Suppressor macrophage treated with lipopolysaccharide for 1 hour (primary cell): Measurements from ENCODE around the gene POC1B.

Experiments
- DNase-seq, 3 donors: peaks; one replicate each; pipeline ENCODE4 v3.0.0-alpha.2; 2020 to 2022

Gene POC1B

DNA sequence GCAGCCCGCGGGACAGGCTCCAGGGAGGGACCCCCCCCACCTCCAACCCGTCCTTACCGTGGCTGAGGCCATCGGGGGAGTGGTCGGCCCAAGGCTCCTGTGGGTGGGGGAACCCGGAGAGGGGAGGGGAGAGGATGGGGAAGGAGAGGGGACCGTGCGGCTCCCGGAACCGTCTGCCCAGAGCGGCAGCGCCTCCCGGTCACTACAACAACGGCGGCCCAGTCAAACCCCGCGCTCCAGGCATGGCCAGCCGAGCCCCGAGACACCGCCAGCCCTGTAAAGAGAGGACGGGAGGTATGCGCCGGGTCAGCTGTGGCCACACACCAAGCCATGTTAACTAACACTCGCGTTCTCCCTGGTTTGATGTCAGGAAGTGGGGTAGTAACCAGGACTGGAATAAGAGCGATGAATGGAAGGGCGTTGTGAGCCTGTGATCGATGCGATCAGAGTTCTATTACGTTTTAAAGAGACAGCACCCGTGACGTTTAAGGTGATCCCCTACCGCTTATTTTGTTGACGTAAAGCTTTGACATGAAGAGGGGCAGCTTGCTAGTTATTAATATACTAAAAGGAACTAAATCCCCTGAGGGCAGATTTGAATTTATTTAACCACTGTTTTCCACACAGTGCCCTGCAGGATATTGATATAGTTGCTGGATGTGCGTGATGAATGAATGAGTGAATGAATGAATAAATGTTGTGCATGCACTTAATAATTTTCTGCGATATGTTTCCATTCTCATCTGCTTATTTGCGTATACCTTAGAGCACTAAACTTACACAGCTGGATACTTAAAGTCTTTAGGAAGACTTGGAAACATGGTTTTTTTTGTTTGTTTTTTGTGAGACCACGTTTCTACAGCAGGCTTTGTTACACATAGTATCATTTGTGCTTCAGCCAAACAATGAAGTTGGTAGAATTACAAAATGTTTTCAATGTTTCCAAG, at the start of gene POC1B:
Gene POC1B, minus strand, starts transcription at position 224 of the 947 bp plus-strand sequence. Its CDS starts 152 bp downstream, at position 72.
- peak; percentile 75 to 89 (median 77) for DNase-seq

DNA sequence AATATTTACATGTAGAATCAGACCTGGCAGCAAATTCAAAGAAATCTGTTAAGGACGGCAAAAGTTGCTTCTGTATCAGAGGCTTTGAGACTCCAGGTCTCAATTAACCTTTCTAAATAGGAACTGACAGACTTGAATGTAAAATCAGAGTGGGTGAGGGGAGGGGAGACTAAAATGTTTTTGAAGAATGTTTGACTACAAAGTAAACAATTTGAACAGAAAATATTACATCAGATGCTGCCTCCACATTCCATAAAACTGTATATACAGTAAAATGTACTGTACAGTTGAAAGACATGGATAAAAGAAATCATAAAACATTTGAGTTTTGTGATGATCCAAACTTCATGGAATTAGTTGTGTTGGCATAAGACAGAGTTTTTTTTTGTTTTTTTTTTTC, 49.5 kb upstream of the POC1B start:
- DNase-seq = no peak

DNA sequence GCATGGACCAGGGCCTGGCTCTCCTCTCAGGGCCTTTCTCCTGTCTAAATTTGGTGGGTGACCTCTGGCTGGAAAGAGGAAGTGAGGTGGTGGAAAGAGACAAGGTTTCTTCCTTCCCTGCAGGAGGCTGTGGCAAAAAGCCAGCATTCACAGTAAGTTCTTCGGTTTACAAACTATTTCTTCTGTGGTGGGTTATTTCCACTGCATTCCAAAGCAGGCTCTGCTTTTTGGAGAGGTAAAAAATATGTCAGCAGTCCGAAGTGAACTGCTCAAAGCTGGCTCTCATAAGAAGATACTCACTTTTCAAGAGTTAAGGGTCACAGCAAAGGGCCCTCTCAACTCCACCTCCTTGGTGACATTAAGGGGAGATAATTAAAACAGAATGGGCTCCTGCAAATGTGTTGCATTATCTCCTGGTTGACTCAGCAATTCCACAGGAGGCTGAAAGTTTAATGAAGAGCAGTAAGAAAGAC, 48.9 kb upstream of the POC1B start:
- no peak for DNase-seq

DNA sequence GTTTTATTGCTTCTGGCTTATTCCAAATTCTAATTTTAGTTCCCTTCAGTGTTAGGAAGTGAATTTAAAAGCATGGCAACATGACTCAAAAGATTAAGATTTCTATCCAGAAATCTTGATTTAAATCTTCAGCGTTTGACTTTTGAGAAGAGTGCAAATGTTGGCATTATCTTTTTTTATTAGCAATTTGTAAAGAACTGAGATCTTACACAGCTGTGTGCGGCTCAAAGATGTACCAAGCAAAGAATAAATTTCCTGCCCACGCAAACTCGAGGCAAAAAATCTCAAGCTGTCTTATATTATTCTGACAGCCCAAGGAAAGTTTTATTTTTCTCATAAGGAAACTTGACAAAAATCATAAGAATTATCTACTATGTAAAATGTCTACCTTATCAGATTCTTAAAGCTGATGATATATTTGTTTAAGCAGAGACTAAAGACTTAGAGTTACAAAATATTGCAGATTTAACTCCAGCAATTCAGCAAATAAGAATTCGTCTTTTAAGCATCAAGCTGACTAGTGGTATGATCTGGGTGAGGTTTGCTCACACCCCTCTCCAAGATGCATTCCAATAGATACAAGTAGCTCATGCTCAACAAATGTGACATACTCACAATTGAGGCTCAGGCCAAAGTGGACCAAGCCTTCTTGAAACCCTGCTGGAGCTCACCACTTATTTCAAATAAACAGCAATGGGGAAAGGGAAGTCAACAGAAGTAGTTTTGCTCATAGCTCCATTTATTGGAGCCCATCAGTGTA, 47.4 kb upstream of the POC1B start:
- DNase-seq = peak in 1 of 3 donors; percentile 4

DNA sequence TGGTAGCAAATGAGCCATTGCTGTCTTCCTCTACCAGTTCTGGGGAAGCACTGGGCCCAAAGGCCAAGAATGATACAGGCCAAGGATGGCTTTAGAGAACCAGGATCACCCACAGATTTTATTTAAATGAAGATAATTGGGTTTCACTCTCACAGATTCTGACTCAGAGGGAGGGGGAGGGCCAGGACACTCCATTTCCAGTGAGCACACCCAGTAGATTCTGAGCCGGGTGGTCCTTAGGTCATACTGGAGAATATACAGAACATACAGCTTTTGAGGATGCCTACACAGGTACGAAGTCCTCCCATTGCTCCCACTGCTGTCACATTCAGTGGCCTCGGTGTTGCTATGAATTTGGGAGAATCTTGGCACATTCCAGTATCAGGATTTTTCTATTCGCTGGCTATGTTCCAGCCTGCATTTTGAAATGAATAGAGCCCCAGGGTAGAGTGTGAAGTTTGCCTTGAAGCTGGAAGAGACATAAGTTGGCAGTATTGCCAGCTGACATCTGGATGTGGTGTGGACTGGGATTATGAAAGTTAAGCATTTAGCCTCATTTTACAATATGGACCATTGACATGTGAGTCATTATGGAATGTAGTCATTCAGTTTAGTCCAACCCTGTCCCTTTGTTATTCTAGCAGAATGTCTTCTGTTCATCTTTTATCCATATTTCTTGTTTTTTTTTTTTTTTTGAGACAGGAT, 45.8 kb upstream of the POC1B start:
- DNase-seq = peak; percentile 28 to 52 (median 48)

DNA sequence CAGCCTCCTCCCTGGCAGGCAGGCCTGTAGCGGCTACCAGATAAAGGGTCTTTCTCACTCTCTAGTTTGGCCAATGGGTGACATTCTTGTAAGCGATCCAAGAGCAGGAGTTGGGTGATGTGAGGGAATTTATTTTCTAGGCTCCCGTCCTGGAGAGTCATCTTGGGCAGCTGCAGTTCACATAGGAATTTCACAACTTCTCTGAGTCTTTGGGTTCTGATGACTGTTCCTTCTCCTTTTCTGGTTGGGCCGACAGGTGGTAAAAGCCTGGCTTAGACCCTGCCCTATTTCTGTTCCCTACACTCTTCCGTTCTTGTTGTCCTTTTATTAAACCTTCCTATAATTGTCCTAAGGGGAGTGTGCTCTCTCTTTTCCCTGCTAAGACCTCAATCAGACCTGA, 42.6 kb upstream of the POC1B start:
- peak in 1 of 3 donors; percentile 59 for DNase-seq

DNA sequence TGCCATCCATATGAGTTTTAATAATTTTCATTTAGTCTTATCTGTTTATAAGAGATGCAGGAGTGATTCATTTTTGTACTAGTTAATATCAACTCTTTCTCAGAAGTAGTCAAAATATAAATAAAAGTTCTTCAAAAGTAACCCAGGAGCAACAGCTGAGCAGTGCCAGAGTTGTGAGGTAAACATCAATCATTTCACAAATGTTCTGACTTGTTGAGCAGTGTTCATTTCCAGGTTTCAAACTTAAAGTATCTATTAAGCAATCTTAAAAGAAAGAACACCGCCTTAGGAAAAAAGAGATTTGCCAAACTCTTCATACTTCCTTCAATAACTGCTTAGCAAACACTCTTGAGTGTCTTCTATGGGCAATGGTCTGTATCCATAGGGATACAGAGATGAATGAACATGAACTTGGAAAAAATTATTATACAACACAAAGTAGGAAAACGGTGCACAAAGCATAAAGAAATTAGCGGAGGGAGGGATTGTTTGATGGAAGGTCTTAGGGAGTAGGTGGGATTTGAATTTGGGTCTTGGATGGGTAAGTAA, 41.9 kb upstream of the POC1B start:
- DNase-seq = peak in 1 of 3 donors; percentile 4

DNA sequence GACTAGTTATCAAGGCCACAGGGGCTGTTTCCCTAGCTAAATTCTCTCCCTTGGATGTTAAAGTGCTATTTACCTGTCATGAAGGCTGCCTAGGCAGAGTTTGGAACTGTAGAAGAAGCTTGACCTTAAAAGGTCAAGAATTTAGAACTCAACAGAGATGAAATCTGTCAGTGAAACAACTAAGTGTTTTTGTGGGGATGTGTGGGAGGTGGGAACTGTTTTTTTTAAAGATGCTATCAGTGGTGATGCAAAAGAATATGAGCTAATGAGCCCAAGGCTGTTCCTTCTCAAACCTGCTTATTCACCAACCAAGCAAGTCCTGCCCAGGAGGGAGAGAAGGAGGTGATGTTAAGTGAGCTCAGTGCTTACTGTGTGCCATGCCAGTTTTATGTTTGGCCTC, 40.8 kb upstream of the POC1B start:
- peak; percentile 44 to 63 (median 55) for DNase-seq

DNA sequence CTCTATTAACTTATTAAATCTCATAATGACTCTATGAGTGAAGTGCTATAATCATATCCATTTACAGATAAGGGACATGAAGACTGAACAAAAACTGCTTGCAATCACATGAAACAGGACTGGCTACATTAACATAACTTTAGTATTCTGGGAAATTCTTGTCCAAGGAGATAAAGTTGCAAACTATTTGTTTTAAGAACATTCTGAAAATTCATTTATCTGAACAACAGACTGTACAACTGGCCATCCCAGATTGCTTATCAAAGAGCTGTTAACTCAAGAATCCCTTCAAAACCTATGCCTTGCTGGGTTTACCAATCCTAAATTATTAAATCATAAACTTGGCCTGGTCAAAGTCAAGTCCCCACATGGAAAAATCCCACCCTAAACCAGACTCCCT, 39.2 kb upstream of the POC1B start:
- DNase-seq = no peak

DNA sequence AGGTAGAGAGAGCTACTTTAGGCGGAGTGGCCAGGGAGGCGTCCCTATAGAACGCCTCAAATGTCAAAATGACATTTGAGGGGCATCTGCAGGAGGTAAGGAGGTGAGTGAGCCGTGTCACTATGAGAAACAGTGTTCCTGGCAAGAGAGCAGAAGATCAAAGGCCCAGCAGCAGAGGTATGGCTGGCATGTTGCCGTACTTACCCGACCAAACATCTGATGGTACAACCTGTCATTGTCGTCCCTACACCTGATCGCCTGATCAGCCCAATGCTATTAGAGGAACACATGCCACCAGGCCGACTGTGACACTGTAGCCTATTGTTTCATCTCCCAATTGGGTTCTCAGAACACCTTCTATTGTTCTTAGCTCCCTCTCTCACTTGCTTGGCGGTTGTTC, 33.9 kb upstream of the POC1B start:
- DNase-seq = no peak

DNA sequence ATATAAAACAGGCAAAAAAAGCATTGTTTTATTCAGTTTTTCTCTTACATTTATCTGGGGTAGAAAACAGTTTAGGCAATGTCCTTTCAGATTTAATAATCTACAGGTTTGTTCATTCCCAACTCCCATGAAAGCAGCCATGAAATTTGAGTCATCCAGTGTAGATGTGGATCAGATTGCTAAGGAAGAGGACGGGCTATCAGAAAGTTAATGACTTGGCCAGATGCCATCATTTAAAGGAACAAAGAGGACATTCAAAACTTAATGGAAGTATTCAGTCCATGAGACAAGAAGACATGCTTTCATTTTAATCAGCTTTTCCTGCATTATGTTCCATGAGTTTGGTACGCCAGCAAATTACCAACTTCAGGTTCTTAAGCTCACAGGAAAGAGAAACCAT, 31.1 kb upstream of the POC1B start:
- no peak for DNase-seq

DNA sequence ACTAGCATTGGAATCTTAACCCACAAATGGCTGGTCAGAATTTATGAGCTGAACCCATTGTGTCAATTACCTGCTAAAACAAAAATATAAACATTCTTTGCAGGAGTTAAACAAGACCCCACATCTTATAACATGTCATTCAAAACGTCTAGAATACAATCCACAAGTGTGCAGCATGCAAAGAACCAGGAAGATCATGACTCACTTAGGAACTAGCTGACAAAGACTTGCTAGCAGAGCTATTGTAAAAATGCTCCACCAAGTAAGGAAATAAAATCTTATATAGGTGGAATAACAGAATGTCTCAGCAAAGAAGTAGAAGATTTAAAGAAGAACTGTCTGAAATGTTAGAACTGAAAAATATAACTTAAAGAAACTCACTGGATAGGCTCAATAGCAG, 26.5 kb upstream of the POC1B start:
- no peak for DNase-seq

DNA sequence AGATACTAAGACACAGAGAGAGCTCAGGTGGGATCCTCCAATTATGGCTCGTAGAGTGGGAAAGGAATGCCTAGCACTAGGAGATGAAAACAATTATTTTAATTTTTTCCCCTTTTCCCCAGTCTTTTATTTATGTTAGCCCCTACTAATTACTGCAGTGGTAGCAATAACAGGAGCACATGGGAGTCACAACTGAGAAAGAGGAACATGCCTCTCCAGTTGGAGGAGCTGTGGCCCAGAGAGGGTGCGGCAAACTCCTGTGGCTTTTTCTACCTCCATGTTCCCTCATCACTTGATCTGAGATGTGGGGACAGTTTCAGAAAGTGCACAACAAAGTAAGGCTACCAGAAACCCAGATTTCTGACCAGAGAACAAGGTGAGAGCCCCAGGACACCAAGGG, 25.9 kb upstream of the POC1B start:
- no peak for DNase-seq

DNA sequence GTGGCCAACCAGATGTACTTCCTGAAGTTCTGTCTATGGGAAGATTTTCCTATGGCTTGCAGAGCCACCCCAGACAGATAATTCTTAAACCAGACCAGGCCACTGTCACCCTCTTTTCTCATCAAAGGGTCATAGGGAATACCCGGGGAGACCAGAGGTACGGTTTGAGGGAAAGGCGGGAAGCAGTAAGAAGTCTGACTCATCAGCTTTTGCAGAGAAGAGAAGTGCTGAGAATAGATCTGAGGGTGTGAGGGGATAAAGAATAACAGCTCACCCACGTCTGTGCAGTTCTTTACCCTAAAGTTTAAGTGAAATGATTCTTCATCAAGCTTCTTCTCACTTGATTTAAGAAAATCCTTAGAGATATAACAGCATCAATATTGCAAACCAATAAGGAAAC, 21.3 kb upstream of the POC1B start:
- peak; percentile 56 to 59 (median 58) for DNase-seq

DNA sequence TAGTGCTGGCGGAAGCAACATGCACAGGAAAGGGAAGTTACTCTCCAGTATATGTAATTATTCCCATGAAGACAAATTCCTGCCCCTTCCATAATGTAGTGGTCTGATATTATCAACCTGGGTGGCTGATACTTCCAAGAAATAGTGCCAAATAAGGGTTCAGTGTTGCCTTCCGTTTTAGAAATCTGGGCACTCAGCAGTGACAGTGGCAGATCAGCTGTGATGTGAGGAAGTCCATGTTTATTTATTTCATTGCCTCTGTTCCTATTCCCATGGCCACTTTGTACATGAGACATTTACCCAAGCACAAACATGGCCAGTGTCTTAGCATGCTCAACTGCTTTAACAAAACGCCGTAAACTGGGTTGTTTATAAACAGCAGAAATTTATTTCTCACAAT, 20.3 kb upstream of the POC1B start:
- no peak for DNase-seq

DNA sequence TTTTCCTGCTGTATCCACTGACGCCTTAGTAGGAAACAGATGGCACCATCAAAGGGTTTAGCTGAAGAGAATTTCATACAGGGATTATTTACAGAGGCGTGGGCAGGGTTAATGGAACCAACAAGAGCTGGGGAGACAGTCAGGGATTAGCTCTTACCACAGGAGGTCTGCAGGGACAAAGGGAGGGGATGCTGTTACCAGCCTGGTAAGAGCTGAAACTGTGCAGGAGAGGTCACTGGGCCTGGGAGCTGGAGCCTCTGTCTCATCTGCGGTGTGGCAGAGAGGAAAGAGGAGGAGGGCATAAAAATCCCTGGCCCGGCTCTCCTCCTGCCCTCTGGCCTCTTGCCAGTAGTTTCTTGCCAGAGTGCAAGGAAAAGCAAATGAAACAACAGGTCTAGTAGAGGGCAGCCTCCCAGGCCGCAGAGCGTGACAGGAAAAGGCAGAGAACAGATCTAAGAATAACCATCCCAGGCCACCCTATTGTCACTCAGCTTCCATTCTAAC, 18.9 kb upstream of the POC1B start:
- DNase-seq = peak in 1 of 3 donors; percentile 28

DNA sequence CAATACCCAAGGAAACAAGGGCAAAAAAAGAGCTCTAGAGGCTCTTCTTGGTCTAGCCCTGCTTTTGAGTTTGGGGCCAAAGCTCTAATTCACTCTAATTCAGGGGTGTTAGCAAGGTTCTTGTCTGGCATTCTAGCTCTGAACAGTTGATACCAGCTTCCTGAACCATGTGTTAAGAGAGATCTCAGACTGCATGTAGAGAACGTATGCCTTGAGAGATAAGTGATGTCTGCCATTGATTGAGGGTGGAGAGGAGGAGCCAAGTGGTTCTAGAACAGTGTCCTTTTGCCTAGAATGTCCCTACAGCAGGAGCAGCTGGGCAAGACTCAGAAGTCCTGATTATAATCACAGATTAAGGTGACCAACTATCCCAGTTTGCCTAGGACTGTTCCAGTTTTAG, 18.2 kb upstream of the POC1B start:
- DNase-seq = no peak

DNA sequence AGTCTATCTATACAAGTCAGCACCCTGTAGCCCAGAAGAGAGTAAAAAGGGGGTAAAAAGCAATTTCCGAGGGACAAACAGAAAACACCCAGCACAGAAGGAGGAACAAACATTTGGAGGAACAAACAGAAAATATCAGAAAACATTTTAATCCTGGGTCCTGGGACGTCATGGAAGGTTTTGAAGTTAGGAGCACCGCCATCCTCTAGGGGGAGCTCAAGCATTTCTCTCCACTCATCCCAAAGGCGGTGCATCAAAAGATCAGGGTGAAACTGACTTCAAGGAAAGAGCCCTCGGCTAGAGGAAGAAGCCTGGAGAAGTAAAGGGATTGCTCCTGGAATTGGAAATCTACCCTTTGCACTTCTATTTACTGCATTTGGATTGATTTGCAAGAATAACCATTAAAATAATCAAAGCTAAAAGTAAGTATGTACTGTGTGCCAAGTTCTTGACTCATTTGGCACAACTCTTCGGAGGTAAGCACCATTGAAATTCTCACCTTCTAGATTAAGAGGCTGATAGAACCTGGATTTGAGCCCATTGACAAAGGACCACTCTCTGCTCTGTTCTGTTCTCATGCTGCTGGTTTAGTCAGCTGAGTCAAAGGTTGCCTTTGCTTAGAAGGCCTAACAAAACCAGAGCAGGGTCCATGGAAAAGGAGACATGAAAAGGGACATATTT, 17.2 kb upstream of the POC1B start:
- peak; percentile 83 to 88 (median 87) for DNase-seq

DNA sequence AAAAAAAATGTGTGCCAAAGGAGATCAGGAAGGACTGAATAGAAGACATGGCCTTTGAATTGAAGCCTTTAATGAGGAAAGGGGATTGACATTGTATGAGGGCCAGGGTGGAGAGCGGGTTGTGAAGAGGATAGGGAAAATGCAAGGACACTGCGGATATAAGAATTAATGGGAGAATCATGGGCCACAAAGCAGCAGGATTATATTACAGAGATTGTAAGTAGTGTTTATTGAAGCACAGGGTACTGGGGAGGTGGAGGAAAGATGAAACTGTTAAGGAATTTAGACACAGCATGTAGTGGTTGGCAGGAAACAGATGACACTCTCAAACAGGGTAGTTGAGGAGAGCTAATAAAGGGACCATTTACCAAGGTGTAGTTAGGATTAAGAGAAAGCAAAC, 16.4 kb upstream of the POC1B start:
- DNase-seq = no peak

DNA sequence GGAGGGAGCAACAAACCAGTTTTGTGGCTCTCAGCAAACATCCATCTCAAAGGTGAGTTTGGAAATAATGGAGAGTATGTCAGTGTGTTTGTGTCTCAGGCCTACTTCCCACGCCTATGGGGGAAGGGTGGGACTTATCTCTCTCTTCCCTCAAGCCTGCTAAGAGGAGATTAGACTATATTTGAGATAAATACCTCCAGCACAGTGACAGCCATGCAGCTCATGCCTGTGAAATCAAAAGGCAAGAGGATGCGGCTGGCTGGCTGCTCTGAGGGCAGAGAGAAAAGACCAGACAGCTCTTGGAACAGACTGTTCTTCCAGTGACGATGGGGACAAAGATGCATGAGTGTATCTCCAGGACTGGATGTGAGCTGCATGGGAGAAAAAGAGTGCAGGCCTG, 14.7 kb upstream of the POC1B start:
- no peak for DNase-seq

DNA sequence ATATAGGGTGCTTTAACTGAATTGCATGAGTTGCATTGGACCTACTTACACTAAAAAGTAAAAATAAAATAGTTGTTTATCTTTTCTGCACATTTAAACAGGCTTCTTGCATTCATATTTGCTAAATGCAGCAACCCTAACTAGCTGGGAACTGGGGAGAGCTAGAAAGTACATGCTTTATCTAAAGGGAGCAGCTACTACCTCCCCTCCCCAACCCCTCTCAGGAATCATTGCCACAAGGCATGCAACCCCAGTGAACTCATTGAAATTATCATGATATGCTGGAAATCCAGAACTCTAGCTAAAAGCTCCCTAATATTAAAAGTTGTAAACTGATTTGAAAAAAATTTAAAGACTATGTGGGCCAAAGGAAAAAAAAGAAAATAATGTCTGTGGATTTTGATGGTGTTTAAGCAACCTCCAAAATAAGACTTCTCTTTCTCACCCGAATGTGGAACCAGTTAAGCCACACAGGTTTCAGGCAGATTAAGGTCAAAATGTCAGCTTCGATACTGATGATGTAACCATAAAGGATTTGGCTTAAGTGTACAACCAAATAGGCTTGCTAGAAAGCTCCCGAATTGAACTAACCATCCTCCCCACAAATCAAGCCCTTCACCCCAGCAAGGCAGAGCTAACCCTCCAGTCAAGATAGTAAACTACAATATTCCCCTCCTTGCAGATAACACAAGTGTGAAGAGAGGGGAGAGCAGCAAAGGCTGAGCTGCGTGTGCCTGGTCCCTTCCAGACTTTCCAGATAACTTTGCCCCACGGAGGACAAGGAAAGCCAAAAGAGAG, 13.8 kb upstream of the POC1B start:
- DNase-seq = no peak
